Bone marrow (tissue), 2 donors: Measurements from ENCODE around the gene TNP2.
A peak's percentile ranks its signal among the peaks of the same experiment; 100 is the strongest.

Experiments
- DNase-seq, 2 donors: peaks; one replicate each; lab custom pipeline; 2025; lab: John Stamatoyannopoulos, UW

TNP2 gene

GRCh38 chr16:11268921-11269375 is at the start of gene TNP2:
Gene TNP2 (minus strand): TSS chr16:11269325. CDS start chr16:11269262, 63 bp downstream.
- no peak for DNase-seq

GRCh38 chr16:11318817-11319216 is 49.7 kb upstream of the TNP2 start:
- no peak for DNase-seq

GRCh38 chr16:11316331-11317015 is 47.3 kb upstream of the TNP2 start:
- DNase-seq, result no peak

GRCh38 chr16:11315510-11315909 is 46.4 kb upstream of the TNP2 start:
- DNase-seq, result no peak

- no peak for DNase-seq
Measured at GRCh38 chr16:11314309-11314894, 45.3 kb upstream of the TNP2 start.

GRCh38 chr16:11313493-11314308 is 44.6 kb upstream of the TNP2 start:
- no peak for DNase-seq

- DNase-seq, result no peak
Measured at GRCh38 chr16:11312718-11313492, 43.8 kb upstream of the TNP2 start.

GRCh38 chr16:11310997-11311561 is 42.0 kb upstream of the TNP2 start:
- peak; percentile 14 to 71 for DNase-seq

GRCh38 chr16:11310634-11310977 is 41.5 kb upstream of the TNP2 start:
- no peak for DNase-seq

GRCh38 chr16:11309895-11310633 is 40.9 kb upstream of the TNP2 start:
- no peak for DNase-seq

- DNase-seq, result no peak
Measured at GRCh38 chr16:11308493-11309283, 39.6 kb upstream of the TNP2 start.

GRCh38 chr16:11307639-11308492 is 38.7 kb upstream of the TNP2 start:
- no peak for DNase-seq

- DNase-seq, result no peak
Measured at GRCh38 chr16:11306997-11307638, 38.0 kb upstream of the TNP2 start.

GRCh38 chr16:11306381-11306780 is 37.3 kb upstream of the TNP2 start:
- DNase-seq, result no peak

- DNase-seq, result no peak
Measured at GRCh38 chr16:11303405-11304138, 34.4 kb upstream of the TNP2 start.

- no peak for DNase-seq
Measured at GRCh38 chr16:11302977-11303376, 33.9 kb upstream of the TNP2 start.

GRCh38 chr16:11301645-11302501 is 32.7 kb upstream of the TNP2 start:
- DNase-seq, result no peak
